Pancreas (tissue), 10 donors: ENCODE measurements around the gene ZSCAN32. TPM values are rescaled to one million over a fixed set of nuclear protein-coding genes. Genes with fewer than 3 reads are reported as not detected.

Source experiments
- ATAC-seq, 4 donors: fragments of 200-7000 bp; cut with Tn5 transposase; one replicate each; pipeline versions ENCODE4 v1.8.0 to v1.9.1; 2020; ENCODE audit warnings: mild to moderate bottlenecking in 4 of 4, moderate library complexity in 4 of 4
- DNase-seq, 6 donors: peaks; one replicate each; pipeline ENCODE4 v3.0.0-alpha.2; 2020
- FAIRE-seq: peaks from 2 replicates; lab custom pipeline; 2012; peaks lifted over from hg19 to GRCh38; lab: Jason Lieb, UNC
- H3K27ac ChIP-seq, 4 donors: fragments of 200-600 bp; sonication (generic); 1 replicate in 3 of 4; 2 replicates in 1 of 4; pipeline versions ENCODE4 v1.5.0 to v1.8.0; 2020
- H3K27me3 ChIP-seq, 4 donors: fragments of 200-600 bp; one replicate each; pipeline ENCODE4 v1.8.0; 2021
- H3K36me3 ChIP-seq, 3 donors: fragments of 200-600 bp; sonication (generic) in 1 of 3; one replicate each; pipeline versions ENCODE4 v1.5.0 to v1.8.0; 2020 to 2021
- H3K4me1 ChIP-seq, 3 donors: fragments of 200-600 bp; one replicate each; pipeline ENCODE4 v1.8.0; 2021
- H3K4me3 ChIP-seq, 4 donors: fragments of 200-600 bp; sonication (generic) in 2 of 4; one replicate each; pipeline versions ENCODE4 v1.5.0 to v1.8.0; 2020 to 2021
- H3K9me3 ChIP-seq, 4 donors: fragments of 200-600 bp; one replicate each; pipeline ENCODE4 v1.8.0; 2021
- WGBS, 2 donors: extraction: QIAGEN DNeasy Blood & Tissue Kit; methylation state at CpG; one replicate each; pipeline ENCODE4 v1.1.7; 2013; 5-methylcytosine and 5-hydroxymethylcytosine counted together
- intact Hi-C, 3 donors: fragments of 100-400 bp; cut with DNase I; formaldehyde crosslinking; loops; one replicate each; pipeline versions ENCODE4 v1.11.1 to v1.14.2; 2022
- polyA plus RNA-seq, 2 donors: library from polyadenylated mRNA; stranded (reverse); fragments of 200-250 nt; gene quantifications; one replicate each; pipeline ENCODE4 v1.2.3, GENCODE V29; 2013
- total RNA-seq, 6 donors: library from RNA; stranded (reverse); fragmentation: NEBNext Ultra II Directional in 4 of 6; extraction: Animal tissue kit (Norgen Biotek cat#: 25700) in 4 of 6; gene quantifications; one replicate each; pipeline versions ENCODE4 v1.2.1 to v1.2.4, GENCODE V29; 2021 to 2023
- TF ChIP-seq, protein P1 (sequence below), 4 donors: fragments of 200-600 bp; sonication (generic) in 3 of 4; IDR thresholded peaks; one replicate each; pipeline versions ENCODE4 v1.5.0 to v1.8.0; 2021; ENCODE audit warnings: antibody characterized with exemption in 4 of 4
- donor health status: healthy with polysubstance abuse.
- donor health status: DM: no; HTN: no; CAD: no; lungs with moderate emphysema.
- donor health status: DM: no; HTN: no; CAD: no.
- donor health status: control.
- donor health status: control.
- donor health status: Bipolar disorder and iron deficiency.
- donor health status: DM: yes; HTN: yes; CAD: no.
- donor health status: DM: no; HTN: no; CAD: no.
- donor health status: DM: no; HTN: no; CAD: no.
- donor health status: DM: yes; HTN: yes; CAD: no.

Gene ZSCAN32
- total and polyA plus RNA-seq, 8 donors = 3.7 to 9.4 (median 6.8) TPM

DNA sequence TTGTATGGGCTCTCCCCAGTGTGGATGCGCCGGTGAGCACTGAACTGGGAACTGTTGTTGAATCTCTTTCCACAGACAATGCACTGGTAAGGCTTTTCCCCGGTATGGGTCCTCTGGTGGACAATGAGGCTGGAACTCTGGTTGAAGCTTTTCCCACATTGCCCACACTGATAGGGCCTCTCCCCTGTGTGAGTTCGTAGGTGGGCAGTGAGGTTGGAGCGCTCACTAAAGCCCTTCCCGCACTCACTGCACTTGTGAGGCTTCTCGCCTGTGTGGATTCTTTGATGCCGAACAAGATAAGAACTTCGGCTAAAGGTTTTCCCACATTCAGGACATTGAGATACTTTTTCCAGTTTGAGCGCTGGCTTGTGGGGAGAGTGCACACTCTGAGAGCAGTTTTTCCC is 17.8 kb downstream of the ZSCAN32 start:
- Histone ChIP-seq H3K9me3 (peaks cover 0 to 42% (median 9%) of the 10 kb centered on the region in 4 donors), H3K4me3 (no peak overlapping the region), H3K27ac (no peak overlapping the region), H3K27me3 (no peaks in the 10 kb centered on the region), H3K4me1 (no peaks in the 10 kb centered on the region), H3K36me3 (peaks cover 21 to 49% (median 26%) of the 10 kb centered on the region in 3 donors)
- 98% methylated on average over 10 of the region's 10 CpGs for WGBS, 2 donors
- intact Hi-C loops = loop anchor here in 1 of 3 donors (10.0 kb wide), 1 partner anchor 68 kb away; no protein-coding TSS in a partner anchor
- ATAC-seq = no peak
- no peak for DNase-seq
- FAIRE-seq = no peak
- TF ChIP-seq, protein P1, sequence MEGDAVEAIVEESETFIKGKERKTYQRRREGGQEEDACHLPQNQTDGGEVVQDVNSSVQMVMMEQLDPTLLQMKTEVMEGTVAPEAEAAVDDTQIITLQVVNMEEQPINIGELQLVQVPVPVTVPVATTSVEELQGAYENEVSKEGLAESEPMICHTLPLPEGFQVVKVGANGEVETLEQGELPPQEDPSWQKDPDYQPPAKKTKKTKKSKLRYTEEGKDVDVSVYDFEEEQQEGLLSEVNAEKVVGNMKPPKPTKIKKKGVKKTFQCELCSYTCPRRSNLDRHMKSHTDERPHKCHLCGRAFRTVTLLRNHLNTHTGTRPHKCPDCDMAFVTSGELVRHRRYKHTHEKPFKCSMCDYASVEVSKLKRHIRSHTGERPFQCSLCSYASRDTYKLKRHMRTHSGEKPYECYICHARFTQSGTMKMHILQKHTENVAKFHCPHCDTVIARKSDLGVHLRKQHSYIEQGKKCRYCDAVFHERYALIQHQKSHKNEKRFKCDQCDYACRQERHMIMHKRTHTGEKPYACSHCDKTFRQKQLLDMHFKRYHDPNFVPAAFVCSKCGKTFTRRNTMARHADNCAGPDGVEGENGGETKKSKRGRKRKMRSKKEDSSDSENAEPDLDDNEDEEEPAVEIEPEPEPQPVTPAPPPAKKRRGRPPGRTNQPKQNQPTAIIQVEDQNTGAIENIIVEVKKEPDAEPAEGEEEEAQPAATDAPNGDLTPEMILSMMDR (IDR thresholded peaks at IDR 0.05) = no peak

DNA sequence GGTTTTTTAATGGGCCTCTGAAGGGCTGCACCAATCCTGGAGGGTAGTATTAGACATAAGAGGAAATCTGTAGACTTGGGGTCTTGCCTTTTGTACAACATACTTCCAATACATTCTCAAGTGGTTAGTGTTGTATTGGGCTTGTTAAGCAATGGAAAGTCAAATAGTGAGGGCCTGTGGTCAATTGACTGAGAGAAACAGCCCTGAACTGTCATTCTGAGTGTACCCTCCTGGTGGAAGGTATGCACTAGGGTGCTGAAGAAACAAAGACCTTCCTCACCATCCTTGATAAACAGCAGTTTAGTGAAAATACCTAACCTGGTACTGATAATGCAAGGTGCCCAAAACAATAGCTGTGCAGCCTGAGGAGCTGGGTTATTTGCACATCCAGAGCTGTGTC is 22.9 kb downstream of the ZSCAN32 start:
- Histone ChIP-seq H3K4me3 (no peak overlapping the region), H3K27ac (no peak overlapping the region), H3K36me3 (peaks cover 5 to 18% (median 5%) of the 10 kb centered on the region in 3 donors), H3K4me1 (no peaks in the 10 kb centered on the region), H3K27me3 (no peaks in the 10 kb centered on the region), H3K9me3 (peaks cover 0 to 23% (median 5%) of the 10 kb centered on the region in 4 donors)
- ATAC-seq (no peak), DNase-seq (no peak), FAIRE-seq (no peak)
- intact Hi-C loops = no loop called here
- TF ChIP-seq, protein P1 (IDR thresholded peaks at IDR 0.05) = no peak

DNA sequence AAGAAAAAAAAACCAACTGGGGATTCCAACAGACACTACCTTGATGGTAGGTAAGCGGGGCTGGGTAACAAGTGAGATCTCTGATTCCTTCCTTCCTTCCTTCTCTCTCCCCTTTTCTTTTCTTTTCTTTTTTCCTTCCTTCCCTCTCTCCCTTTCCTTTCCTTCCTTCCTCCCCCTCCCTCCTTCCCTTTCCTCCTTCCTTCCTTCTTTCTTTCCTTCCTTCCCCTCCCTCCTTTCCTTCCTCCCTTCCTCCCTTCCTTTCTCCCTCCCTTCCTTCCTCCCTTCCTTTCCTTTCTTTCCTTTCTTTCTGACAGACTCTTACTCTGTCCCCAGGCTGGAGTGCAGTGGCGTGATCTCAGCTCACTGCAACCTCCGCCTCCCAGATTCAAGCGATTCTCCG is 25.1 kb downstream of the ZSCAN32 start:
- 93 to 95% methylated on average over 5 of the region's 5 CpGs for WGBS, 2 donors
- ATAC-seq = no peak
- Histone ChIP-seq H3K9me3 (peaks cover 0 to 5% (median 0%) of the 10 kb centered on the region in 4 donors), H3K27me3 (no peaks in the 10 kb centered on the region), H3K27ac (no peak overlapping the region), H3K36me3 (no peaks in the 10 kb centered on the region), H3K4me3 (no peak overlapping the region), H3K4me1 (no peaks in the 10 kb centered on the region)
- DNase-seq = no peak
- no peak for FAIRE-seq
- TF ChIP-seq, protein P1 (IDR thresholded peaks at IDR 0.05) = no peak
- intact Hi-C loops = no loop called here

DNA sequence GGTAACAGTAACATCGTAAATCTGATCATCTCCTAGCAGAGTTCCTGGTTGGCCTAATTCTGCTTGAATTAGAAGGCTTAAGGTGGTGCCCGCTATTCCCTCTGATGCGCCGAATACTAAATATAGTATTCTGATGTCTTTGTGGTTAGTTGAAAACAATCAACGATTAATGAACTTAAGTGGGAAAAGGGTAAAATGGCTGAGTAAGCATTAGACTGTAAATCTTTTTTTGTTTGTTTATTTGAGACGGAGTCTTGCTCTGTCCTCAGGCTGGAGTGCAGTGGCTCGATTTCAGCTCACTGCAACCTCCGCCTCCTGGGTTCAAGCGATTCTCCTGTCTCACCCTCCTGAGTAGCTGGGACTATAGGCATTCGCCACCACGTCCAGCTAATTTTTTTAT is 31.7 kb downstream of the ZSCAN32 start:
- H3K27me3 ChIP-seq = no peaks in the 10 kb centered on the region
- no peak overlapping the region for H3K4me3 ChIP-seq
- ATAC-seq = no peak
- H3K4me1 ChIP-seq = no peaks in the 10 kb centered on the region
- no peaks in the 10 kb centered on the region for H3K36me3 ChIP-seq
- WGBS, 2 donors = 85 to 93% methylated on average over 11 of the region's 11 CpGs
- FAIRE-seq = no peak
- no peaks in the 10 kb centered on the region for H3K9me3 ChIP-seq
- H3K27ac ChIP-seq = no peak overlapping the region
- TF ChIP-seq, protein P1 (IDR thresholded peaks at IDR 0.05) = no peak
- no peak for DNase-seq
- intact Hi-C loops = no loop called here

DNA sequence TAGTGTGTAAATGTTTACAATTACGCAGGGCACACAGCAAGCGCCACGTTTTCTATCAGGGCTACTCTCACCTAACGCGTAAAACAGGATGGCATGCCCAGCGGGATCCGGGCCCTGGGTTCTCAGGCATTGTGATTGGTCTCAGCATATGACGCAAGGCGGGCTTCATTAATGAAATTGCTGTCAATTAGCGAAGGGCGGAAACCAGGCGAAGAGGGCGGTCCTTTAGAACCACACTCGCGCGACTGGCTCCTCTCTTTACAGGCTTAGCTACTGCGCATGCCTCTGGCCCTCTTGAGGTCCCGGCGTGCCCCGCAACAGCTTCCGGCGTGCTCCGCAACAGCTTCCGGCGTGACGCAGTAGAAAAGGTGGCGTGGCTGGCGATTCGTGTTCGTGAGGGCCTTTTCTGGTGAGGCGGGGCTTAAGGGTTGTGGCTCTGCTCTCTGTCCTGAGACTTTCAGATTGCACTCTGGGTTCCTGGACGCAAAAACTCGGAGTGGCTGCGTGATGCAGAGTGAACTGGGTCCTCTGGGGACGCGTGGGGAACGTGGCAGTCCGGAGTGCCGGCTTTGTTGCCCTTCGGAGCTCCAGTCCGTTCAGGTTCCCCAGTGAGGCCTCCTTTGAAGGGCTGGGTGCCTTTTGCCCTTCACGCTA is 35.9 kb downstream of the ZSCAN32 start:
- FAIRE-seq (peak; percentile 20), ATAC-seq (peak; percentile 99 to 100 (median 100)), DNase-seq (peak; percentile 83 to 93 (median 86))
- TF ChIP-seq, protein P1 (IDR thresholded peaks at IDR 0.05) = no peak
- Histone ChIP-seq H3K4me3 (peak overlapping the region; percentile 20 to 46 (median 44)), H3K36me3 (no peaks in the 10 kb centered on the region), H3K4me1 (no peaks in the 10 kb centered on the region), H3K9me3 (no peaks in the 10 kb centered on the region), H3K27me3 (peaks cover 0 to 5% (median 0%) of the 10 kb centered on the region in 4 donors), H3K27ac (peak overlapping the region; percentile 53 to 80 (median 69))
- intact Hi-C loops = no loop called here
- 11 to 12% methylated on average over 42 of the region's 42 CpGs for WGBS, 2 donors
